ENCODE data around the gene BFSP1. TPM values are rescaled to one million over a fixed set of nuclear protein-coding genes. Genes with fewer than 3 reads are reported as not detected.

Gene BFSP1
- polyA plus RNA-seq, 1 of the 3 experiments (the other 2 are of a cell fraction), result 7.1 TPM

DNA sequence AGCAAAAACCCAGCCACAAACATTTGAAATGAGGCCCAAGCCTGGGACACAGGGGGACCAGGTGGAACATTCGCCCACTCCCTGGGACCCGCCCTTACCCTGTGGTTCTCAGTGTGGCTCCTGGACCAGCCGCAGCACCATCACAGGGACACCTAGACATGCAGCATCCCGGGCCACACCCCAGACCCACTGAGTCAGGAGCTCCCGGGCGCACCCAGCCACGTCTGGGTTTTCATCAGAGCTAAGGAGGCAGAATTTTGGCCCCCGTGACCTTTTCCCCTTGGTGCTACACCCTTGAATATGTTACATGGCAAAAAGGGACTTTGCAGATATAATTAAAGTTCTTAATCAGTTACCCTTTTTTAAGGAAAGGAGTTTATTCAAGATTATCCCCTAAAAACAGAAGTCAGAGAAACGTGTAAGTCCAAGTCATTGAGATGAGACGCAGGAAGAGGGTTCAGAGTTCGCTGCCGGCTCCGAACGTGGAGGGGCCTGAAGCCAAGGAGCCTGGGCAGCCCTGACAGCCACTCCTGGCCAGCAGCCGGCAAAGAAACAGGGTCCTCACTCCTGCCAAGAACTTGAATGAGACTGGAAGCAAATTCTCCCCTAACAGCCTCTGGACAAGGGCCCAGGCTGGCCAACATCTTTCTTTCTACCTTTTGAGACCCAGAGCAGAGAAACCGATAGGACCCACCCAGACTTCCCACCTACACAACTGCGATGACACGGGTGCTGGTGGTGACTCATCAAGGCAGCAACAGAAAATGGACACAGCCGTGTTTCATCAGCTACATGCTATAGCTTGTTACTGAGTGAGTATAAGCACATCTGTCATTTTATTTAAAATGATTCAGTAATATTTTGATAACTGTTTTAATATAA, 25.3 kb downstream of the BFSP1 start:
- Histone ChIP-seq H3K9me3 (no peaks in the 10 kb centered on the region), H3K36me3 (replicated peaks in 1 of 2; ENCODE audit: control insufficient read depth in 1 of 2, insufficient read depth in 2 of 2, low read length in 1 of 2) (no peaks in the 10 kb centered on the region), H3K9ac (no peak overlapping the region), H3K27ac (ENCODE audit: low read depth in 2 of 2, low read length in 1 of 2) (no peak overlapping the region), H3K4me1 (ENCODE audit: control insufficient read depth in 1 of 2, insufficient read depth in 2 of 2, low read depth in 1 of 2, low read length in 1 of 2) (peaks cover 0 to 9% of the 10 kb centered on the region in 2 experiments; a peak in 1 of 4 replicates), H3K4me2 (no peak overlapping the region), H3F3A (replicated peaks; ENCODE audit: insufficient read depth) (no peaks in the 10 kb centered on the region), H4K20me1 (ENCODE audit: insufficient read depth) (no peaks in the 10 kb centered on the region), H3K27me3 (ENCODE audit: insufficient read depth) (no peaks in the 10 kb centered on the region), H3K9me2 (no peaks in the 10 kb centered on the region), H3K79me2 (ENCODE audit: insufficient read depth) (no peaks in the 10 kb centered on the region), H2AFZ (ENCODE audit: low read depth) (no peak overlapping the region), H3K4me3 (ENCODE audit: low read depth in 2 of 2, low read length in 1 of 2) (no peak overlapping the region)
- ChIA-PET CTCF (interaction anchor here (0.6 to 3.9 kb wide), 38 partner anchors 8 to 770 kb away, joined by 3 to 36 read pairs (median 4); partner anchors contain the start of genes BFSP1 and RRBP1), POLR2A (interaction anchor here (1.0 kb wide), 1 partner anchor 65 kb away, joined by 3 read pairs; no protein-coding TSS in a partner anchor)
- TF ChIP-seq CHD2 (IDR thresholded peaks at IDR 0.05; ENCODE audit: low read length, partially characterized antibody) (no peak), TAF1 (IDR thresholded peaks at IDR 0.05; ENCODE audit: borderline replicate concordance, low read depth, low read length) (no peak), TEAD4 (IDR thresholded peaks at IDR 0.05; ENCODE audit: borderline replicate concordance, insufficient read depth) (no peak), TCF12 (IDR thresholded peaks at IDR 0.05) (no peak), MEF2A (IDR thresholded peaks at IDR 0.05; ENCODE audit: borderline replicate concordance, low read depth) (no peak), NRF1 (IDR thresholded peaks at IDR 0.05; ENCODE audit: low read depth, low read length) (no peak), ELF1 (IDR thresholded peaks at IDR 0.05) (no peak), RXRA (IDR thresholded peaks at IDR 0.05; ENCODE audit: borderline replicate concordance, low read depth) (no peak)
- TF ChIP-seq, protein P1, sequence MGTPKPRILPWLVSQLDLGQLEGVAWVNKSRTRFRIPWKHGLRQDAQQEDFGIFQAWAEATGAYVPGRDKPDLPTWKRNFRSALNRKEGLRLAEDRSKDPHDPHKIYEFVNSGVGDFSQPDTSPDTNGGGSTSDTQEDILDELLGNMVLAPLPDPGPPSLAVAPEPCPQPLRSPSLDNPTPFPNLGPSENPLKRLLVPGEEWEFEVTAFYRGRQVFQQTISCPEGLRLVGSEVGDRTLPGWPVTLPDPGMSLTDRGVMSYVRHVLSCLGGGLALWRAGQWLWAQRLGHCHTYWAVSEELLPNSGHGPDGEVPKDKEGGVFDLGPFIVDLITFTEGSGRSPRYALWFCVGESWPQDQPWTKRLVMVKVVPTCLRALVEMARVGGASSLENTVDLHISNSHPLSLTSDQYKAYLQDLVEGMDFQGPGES (IDR thresholded peaks at IDR 0.05; ENCODE audit: low read depth, low read length), result no peak
- TF ChIP-seq, protein P2, sequence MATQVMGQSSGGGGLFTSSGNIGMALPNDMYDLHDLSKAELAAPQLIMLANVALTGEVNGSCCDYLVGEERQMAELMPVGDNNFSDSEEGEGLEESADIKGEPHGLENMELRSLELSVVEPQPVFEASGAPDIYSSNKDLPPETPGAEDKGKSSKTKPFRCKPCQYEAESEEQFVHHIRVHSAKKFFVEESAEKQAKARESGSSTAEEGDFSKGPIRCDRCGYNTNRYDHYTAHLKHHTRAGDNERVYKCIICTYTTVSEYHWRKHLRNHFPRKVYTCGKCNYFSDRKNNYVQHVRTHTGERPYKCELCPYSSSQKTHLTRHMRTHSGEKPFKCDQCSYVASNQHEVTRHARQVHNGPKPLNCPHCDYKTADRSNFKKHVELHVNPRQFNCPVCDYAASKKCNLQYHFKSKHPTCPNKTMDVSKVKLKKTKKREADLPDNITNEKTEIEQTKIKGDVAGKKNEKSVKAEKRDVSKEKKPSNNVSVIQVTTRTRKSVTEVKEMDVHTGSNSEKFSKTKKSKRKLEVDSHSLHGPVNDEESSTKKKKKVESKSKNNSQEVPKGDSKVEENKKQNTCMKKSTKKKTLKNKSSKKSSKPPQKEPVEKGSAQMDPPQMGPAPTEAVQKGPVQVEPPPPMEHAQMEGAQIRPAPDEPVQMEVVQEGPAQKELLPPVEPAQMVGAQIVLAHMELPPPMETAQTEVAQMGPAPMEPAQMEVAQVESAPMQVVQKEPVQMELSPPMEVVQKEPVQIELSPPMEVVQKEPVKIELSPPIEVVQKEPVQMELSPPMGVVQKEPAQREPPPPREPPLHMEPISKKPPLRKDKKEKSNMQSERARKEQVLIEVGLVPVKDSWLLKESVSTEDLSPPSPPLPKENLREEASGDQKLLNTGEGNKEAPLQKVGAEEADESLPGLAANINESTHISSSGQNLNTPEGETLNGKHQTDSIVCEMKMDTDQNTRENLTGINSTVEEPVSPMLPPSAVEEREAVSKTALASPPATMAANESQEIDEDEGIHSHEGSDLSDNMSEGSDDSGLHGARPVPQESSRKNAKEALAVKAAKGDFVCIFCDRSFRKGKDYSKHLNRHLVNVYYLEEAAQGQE (IDR thresholded peaks at IDR 0.05; ENCODE audit: low read depth, low read length), result no peak
- 79% methylated on average over 13 of the region's 19 CpGs for WGBS (ENCODE audit: low lambda C conversion rate)
- no peak for DNase-seq

Data from SK-N-SH (cell line).